GM20000 (cell line): Measurements from ENCODE around the gene DUSP16.
A peak's percentile ranks its signal among the peaks of the same experiment; 100 is the strongest.

Experiments
- DNase-seq: peaks from one replicate; pipeline ENCODE4 v3.0.0; 2012; ENCODE audit warnings: low spot score
- CTCF ChIP-seq: IDR thresholded peaks from 2 replicates; pipeline ENCODE4 v1.5.1; 2012; ENCODE audit warnings: mild to moderate bottlenecking, control low read depth; ENCODE audit errors: extremely low read depth, missing control alignments

DUSP16 gene

GRCh38 chr12:12561371-12562015, 1.2 kb downstream of the DUSP16 start:
- TF ChIP-seq CTCF = no peak
- peak; percentile 28 for DNase-seq

GRCh38 chr12:12560587-12561370, 1.9 kb downstream of the DUSP16 start:
- TF ChIP-seq CTCF = no peak
- peak; percentile 69 for DNase-seq

- TF ChIP-seq CTCF = no peak
- no peak for DNase-seq
Observed at GRCh38 chr12:12559719-12560296, 2.9 kb downstream of the DUSP16 start.

GRCh38 chr12:12558291-12558690, 4.4 kb downstream of the DUSP16 start:
- DNase-seq = no peak
- no peak for TF ChIP-seq CTCF

- no peak for TF ChIP-seq CTCF
- DNase-seq = no peak
Observed at GRCh38 chr12:12557733-12558132, 4.9 kb downstream of the DUSP16 start.

GRCh38 chr12:12555656-12556055, 7.0 kb downstream of the DUSP16 start:
- DNase-seq = no peak
- TF ChIP-seq CTCF = no peak

GRCh38 chr12:12553208-12553785, 9.4 kb downstream of the DUSP16 start:
- DNase-seq = no peak
- TF ChIP-seq CTCF = no peak
